IPS-15b (cell line): Measurements from ENCODE around the gene DIPK2A.
A peak's percentile ranks its signal among the peaks of the same experiment; 100 is the strongest.

Experiments
- H3K27me3 ChIP-seq: one replicate; pipeline ENCODE4 v1.6.1; 2013; ENCODE audit warnings: low read length; ENCODE audit not compliant: control insufficient read depth, insufficient read depth
- H3K36me3 ChIP-seq: one replicate; pipeline ENCODE4 v1.6.1; 2013; ENCODE audit warnings: low read length; ENCODE audit not compliant: control insufficient read depth, insufficient read depth
- H3K4me1 ChIP-seq: one replicate; pipeline ENCODE4 v1.6.1; 2013; ENCODE audit warnings: mild to moderate bottlenecking, low read length; ENCODE audit not compliant: control insufficient read depth, insufficient read depth
- H3K4me3 ChIP-seq: one replicate; pipeline ENCODE4 v1.5.1; 2013; ENCODE audit warnings: low read depth, low read length
- H3K9ac ChIP-seq: one replicate; pipeline ENCODE4 v1.6.1; 2013; ENCODE audit warnings: low read depth, mild to moderate bottlenecking, low read length
- H3K9me3 ChIP-seq: one replicate; pipeline ENCODE4 v1.6.1; 2013; ENCODE audit warnings: mild to moderate bottlenecking, low read length; ENCODE audit not compliant: control insufficient read depth, insufficient read depth

The DIPK2A gene, protein sequence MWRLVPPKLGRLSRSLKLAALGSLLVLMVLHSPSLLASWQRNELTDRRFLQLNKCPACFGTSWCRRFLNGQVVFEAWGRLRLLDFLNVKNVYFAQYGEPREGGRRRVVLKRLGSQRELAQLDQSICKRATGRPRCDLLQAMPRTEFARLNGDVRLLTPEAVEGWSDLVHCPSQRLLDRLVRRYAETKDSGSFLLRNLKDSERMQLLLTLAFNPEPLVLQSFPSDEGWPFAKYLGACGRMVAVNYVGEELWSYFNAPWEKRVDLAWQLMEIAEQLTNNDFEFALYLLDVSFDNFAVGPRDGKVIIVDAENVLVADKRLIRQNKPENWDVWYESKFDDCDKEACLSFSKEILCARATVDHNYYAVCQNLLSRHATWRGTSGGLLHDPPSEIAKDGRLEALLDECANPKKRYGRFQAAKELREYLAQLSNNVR

DNA sequence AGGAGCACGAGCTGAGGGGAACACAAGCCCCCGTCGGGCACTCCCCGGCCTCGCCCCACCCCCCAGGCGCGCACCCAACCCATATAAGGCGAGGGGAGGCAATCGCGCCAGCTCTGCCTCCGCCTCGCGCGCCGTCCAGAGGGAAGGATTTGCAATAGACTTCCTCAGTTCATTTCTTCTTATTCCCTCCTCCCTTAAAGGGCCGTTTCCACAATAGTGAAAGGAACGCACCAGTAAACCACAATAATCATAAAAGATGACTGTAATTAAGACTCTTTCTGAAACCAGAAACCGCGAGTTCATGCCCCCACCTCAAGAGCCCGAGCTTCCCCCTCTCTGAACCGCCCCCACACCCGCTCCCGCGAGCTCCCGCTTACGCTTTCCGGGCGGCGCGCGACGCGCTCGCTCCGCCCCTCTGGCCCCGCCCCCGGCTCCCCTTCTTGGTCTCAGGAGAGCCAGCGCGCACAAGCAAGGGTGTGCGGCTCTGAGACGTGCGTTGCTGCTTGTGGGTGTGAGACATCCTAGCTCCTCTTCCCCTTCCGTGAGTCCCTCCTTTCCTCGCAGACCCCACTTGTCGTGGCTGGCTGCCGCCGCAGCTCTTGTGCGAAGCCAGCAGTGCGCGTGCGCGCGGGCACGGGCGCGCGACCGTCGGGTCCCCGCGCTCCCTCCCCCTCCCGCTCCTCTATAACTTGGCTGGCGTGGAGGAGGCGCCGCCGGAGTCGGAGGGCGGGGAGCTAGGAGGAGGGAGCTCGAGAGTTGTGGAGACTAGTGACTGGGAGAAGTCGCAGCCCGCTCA is at the start of gene DIPK2A:
DIPK2A (plus strand) TSS at position 465 of the 796 bp plus-strand sequence. CDS start 510 bp downstream, outside the sequence.
- H3K9ac ChIP-seq = peak within 1 kb of the TSS; percentile 81
- no peaks in the 10 kb centered on the region for H3K9me3 ChIP-seq
- peak within 1 kb of the TSS; percentile 91 for H3K4me3 ChIP-seq
- peaks cover 6% of the 10 kb centered on the region for H3K4me1 ChIP-seq
- H3K36me3 ChIP-seq = no peaks in the 10 kb centered on the region
- H3K27me3 ChIP-seq = no peaks in the 10 kb centered on the region

DNA sequence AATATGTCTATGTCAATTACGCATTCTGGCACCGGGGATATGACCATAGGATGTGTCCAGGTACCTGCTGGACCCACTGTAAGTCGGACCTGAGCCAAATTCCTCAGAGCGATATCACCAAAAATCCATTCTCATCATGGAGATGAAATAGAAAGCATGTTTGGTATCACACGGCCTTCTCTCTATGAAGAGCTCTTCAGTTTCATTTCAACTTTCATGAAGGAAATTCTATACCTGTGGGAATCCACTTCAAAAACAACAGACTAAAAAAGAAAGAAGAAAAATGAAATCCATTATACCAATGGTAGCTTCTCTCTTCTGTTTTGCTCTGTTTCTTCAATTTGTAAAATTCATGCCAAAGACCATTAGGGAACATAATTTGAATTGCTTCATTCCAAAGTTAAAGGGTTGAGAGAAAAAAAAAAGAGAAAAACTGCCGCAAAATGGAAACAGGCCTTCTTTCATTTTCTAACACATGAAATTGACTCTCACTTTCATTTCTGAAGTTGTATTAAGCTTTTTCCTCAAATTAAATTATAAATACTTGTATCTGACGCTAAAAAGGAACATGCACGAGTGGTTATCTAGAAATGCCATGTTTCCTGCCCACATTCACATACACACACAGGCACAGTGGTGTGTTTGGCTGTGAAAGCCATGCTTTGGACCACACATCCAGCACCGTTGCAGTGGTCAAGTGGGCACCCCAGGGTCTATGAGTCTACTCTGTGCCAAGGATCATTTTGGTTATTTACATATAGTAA is 46.9 kb upstream of the DIPK2A start:
- Histone ChIP-seq H3K27me3 (no peaks in the 10 kb centered on the region), H3K4me3 (no peak overlapping the region), H3K36me3 (no peaks in the 10 kb centered on the region), H3K4me1 (no peaks in the 10 kb centered on the region), H3K9me3 (no peaks in the 10 kb centered on the region), H3K9ac (no peak overlapping the region)

DNA sequence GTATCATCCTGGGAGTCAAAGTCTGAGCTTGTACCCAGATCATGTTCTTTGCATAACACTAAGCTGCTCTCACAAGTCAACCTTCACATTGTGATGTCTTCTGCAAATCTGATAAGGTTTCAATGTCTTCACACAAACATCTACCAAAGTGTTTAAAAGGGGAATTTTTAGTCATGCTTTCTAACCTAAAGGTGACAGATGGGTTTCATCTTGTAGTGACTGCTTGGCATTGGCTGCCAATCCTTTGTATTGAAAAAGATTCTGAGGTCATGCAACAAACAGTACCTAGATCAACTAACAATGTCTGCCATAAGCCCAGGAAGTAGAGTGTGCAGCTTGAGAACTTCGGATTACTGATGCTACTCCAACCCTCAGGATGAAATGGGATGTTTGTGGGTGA is 43.6 kb upstream of the DIPK2A start:
- H3K4me1 ChIP-seq = no peaks in the 10 kb centered on the region
- no peaks in the 10 kb centered on the region for H3K9me3 ChIP-seq
- no peaks in the 10 kb centered on the region for H3K27me3 ChIP-seq
- H3K4me3 ChIP-seq = no peak overlapping the region
- H3K9ac ChIP-seq = no peak overlapping the region
- H3K36me3 ChIP-seq = no peaks in the 10 kb centered on the region

GRCh38 chr3:143928541-143929255 is 42.9 kb upstream of the DIPK2A start:
- H3K9ac ChIP-seq = no peak overlapping the region
- no peak overlapping the region for H3K4me3 ChIP-seq
- H3K27me3 ChIP-seq = no peaks in the 10 kb centered on the region
- no peaks in the 10 kb centered on the region for H3K9me3 ChIP-seq
- no peaks in the 10 kb centered on the region for H3K4me1 ChIP-seq
- no peaks in the 10 kb centered on the region for H3K36me3 ChIP-seq

- no peaks in the 10 kb centered on the region for H3K9me3 ChIP-seq
- H3K36me3 ChIP-seq = no peaks in the 10 kb centered on the region
- H3K27me3 ChIP-seq = no peaks in the 10 kb centered on the region
- no peak overlapping the region for H3K9ac ChIP-seq
- no peaks in the 10 kb centered on the region for H3K4me1 ChIP-seq
- no peak overlapping the region for H3K4me3 ChIP-seq
Measured at GRCh38 chr3:143934791-143935190, 36.8 kb upstream of the DIPK2A start.

GRCh38 chr3:143935678-143936077 is 35.9 kb upstream of the DIPK2A start:
- no peaks in the 10 kb centered on the region for H3K36me3 ChIP-seq
- no peak overlapping the region for H3K9ac ChIP-seq
- no peaks in the 10 kb centered on the region for H3K27me3 ChIP-seq
- no peaks in the 10 kb centered on the region for H3K9me3 ChIP-seq
- no peak overlapping the region for H3K4me3 ChIP-seq
- no peaks in the 10 kb centered on the region for H3K4me1 ChIP-seq

GRCh38 chr3:143950810-143951209 is 20.8 kb upstream of the DIPK2A start:
- H3K9me3 ChIP-seq = no peaks in the 10 kb centered on the region
- no peak overlapping the region for H3K9ac ChIP-seq
- H3K4me3 ChIP-seq = no peak overlapping the region
- H3K36me3 ChIP-seq = no peaks in the 10 kb centered on the region
- no peaks in the 10 kb centered on the region for H3K27me3 ChIP-seq
- H3K4me1 ChIP-seq = no peaks in the 10 kb centered on the region

GRCh38 chr3:143951351-143951971 is 20.2 kb upstream of the DIPK2A start:
- no peaks in the 10 kb centered on the region for H3K9me3 ChIP-seq
- H3K4me3 ChIP-seq = no peak overlapping the region
- H3K36me3 ChIP-seq = no peaks in the 10 kb centered on the region
- H3K9ac ChIP-seq = no peak overlapping the region
- H3K4me1 ChIP-seq = no peaks in the 10 kb centered on the region
- H3K27me3 ChIP-seq = no peaks in the 10 kb centered on the region

DNA sequence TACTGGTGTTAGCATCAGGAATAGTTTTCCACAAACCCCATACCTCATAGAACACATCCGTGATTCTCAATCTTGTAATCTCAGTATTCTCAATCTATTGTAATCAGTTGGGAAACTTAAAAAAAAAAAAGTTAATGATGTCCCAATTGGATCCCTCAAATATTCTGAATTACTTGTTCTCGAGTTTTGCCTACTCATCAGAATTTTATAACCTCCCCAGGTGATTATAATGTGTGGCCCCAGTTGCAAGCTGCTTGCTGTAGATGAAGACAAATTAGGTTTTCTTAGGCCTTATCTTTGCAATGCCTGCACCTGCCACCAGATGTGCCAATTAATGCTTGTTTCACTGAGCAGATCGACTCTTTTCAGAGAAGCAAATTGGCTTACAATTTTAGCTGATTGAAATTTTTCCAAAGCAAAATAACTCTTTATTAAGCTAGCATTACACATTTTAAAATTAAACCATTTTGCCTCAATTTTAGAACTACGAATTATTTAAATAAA is 19.0 kb upstream of the DIPK2A start:
- H3K27me3 ChIP-seq = no peaks in the 10 kb centered on the region
- no peak overlapping the region for H3K9ac ChIP-seq
- no peak overlapping the region for H3K4me3 ChIP-seq
- no peaks in the 10 kb centered on the region for H3K4me1 ChIP-seq
- no peaks in the 10 kb centered on the region for H3K9me3 ChIP-seq
- no peaks in the 10 kb centered on the region for H3K36me3 ChIP-seq

DNA sequence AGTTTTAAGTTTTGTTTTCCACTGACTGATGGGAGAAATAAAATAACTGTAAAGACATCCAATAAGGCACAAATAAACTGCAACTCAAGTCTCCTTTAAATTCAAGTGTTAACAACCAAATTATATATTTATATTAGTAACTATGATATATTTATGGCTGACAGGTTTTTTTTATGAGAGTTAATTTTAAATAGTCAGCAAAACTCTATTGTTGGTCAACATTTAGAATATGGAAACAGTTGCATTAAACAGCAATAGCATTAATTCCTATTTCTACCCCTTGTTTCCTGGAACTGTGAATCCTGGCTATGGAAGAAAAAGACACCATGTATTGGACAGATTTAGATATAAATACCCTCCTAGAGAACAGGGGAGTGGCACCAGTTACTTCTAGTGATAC is 16.5 kb upstream of the DIPK2A start:
- Histone ChIP-seq H3K27me3 (no peaks in the 10 kb centered on the region), H3K9ac (no peak overlapping the region), H3K9me3 (no peaks in the 10 kb centered on the region), H3K4me3 (no peak overlapping the region), H3K36me3 (no peaks in the 10 kb centered on the region), H3K4me1 (no peaks in the 10 kb centered on the region)
